ENCODE data around the gene RBPMS2. TPM values are rescaled to one million over a fixed set of nuclear protein-coding genes. Genes with fewer than 3 reads are reported as not detected.

Gene RBPMS2
- total RNA-seq, 1 donor from 2014 or later, result 4.8 TPM

Small RNA genes lying within 50 kb of the gene (microRNA-seq; reads per million reads assigned to microRNA genes)
- gene MIR1272 (ENCODE audit: unreplicated experiment), result not detected

Other genes starting within 250 kb of the RBPMS2 start
- gene PIF1, start 50.1 kb upstream of the RBPMS2 start, total RNA-seq, result 4.2 and 4.8 TPM in 2 replicates
- 24.5 and 24.7 TPM in 2 replicates for gene PLEKHO2, start 66.3 kb upstream of the RBPMS2 start, total RNA-seq
- 4.6 and 5.7 TPM in 2 replicates for gene ANKDD1A, start 136.3 kb upstream of the RBPMS2 start, total RNA-seq
- gene SPG21, start 214.3 kb upstream of the RBPMS2 start, total RNA-seq, result 116 and 120 TPM in 2 replicates

Measured in osteocyte (in vitro differentiated cells).